Measurements from ENCODE around the gene RPLP2.

Gene RPLP2

GRCh38 chr11:789943-790342 lies 19.8 kb upstream of the RPLP2 start, which contains the start of gene CEND1 (continued):
- no peak for TF ChIP-seq ZNF18 (tag by site-specific recombination; IDR thresholded peaks at IDR 0.05)
- no peak for TF ChIP-seq ZNF423 (tag by site-specific recombination; IDR thresholded peaks at IDR 0.05)
- TF ChIP-seq KLF7 (tag by site-specific recombination; IDR thresholded peaks at IDR 0.05; ENCODE audit: borderline replicate concordance) = peak; percentile 27; the same call in 1 of the 2 replicates
- TF ChIP-seq TCF7L2 (IDR thresholded peaks at IDR 0.05; ENCODE audit: borderline replicate concordance, low read depth, low read length) = no peak
- TF ChIP-seq ZNF184 (tag by site-specific recombination; IDR thresholded peaks at IDR 0.05) = no peak
- peak; percentile 75 for TF ChIP-seq SP3 (tag by site-specific recombination; IDR thresholded peaks at IDR 0.05)
- TF ChIP-seq ZNF404 (tag by site-specific recombination; IDR thresholded peaks at IDR 0.05) = no peak
- TF ChIP-seq ZNF394 (tag by site-specific recombination; IDR thresholded peaks at IDR 0.05; ENCODE audit: borderline replicate concordance) = no peak
- TF ChIP-seq KLF8 (tag by site-specific recombination; IDR thresholded peaks at IDR 0.05) = peak; percentile 83
- TF ChIP-seq ZNF596 (tag by site-specific recombination; IDR thresholded peaks at IDR 0.05) = no peak
- TF ChIP-seq KLF1 (tag by site-specific recombination; IDR thresholded peaks at IDR 0.05) = peak; percentile 47; the same call in 1 of the 2 replicates
- TF ChIP-seq ZNF23 (tag by site-specific recombination; IDR thresholded peaks at IDR 0.05; ENCODE audit: borderline replicate concordance) = no peak
- no peak for TF ChIP-seq ZBTB49 (tag by site-specific recombination; IDR thresholded peaks at IDR 0.05; ENCODE audit: low read depth)

- Histone ChIP-seq H3K36me3 (ENCODE audit: control insufficient read depth in 2 of 2, insufficient read depth in 1 of 2, low read length in 2 of 2) (peaks cover 0 to 41% of the 10 kb centered on the region in 2 experiments; a peak in 1 of 3 replicates), H3K9me3 (ENCODE audit: control insufficient read depth, insufficient read depth, low read depth, low read length) (no peaks in the 10 kb centered on the region), H3K4me3 (ENCODE audit: low read depth, low read length) (no peak overlapping the region), H3K4me1 (ENCODE audit: control insufficient read depth, insufficient read depth, low read length) (peaks cover 3% of the 10 kb centered on the region), H3K27ac (ENCODE audit: extremely low read depth, low read depth, low read length) (no peak overlapping the region)
- POLR2A ChIA-PET = interaction anchor here (0.5 to 2.2 kb wide), 7 partner anchors 14 to 105 kb away, joined by 3 to 11 read pairs (median 5); partner anchors contain the start of genes CRACR2B, GATD1, PNPLA2 and TMEM80
- CTCF ChIA-PET = interaction anchor here (0.7 kb wide), 1 partner anchor 257 kb away, joined by 4 read pairs; no protein-coding TSS in a partner anchor
- peak; percentile 75 for TF ChIP-seq ZSCAN4 (tag by site-specific recombination; IDR thresholded peaks at IDR 0.05)
- TF ChIP-seq ZSCAN23 (tag by site-specific recombination; IDR thresholded peaks at IDR 0.05) = no peak
- TF ChIP-seq ZNF624 (tag by site-specific recombination; IDR thresholded peaks at IDR 0.05) = no peak
- TF ChIP-seq SALL2 (tag by site-specific recombination; IDR thresholded peaks at IDR 0.05; ENCODE audit: borderline replicate concordance) = no peak
- no peak for TF ChIP-seq IKZF3 (tag by site-specific recombination; IDR thresholded peaks at IDR 0.05)
- no peak for TF ChIP-seq ZBTB1 (tag by site-specific recombination; IDR thresholded peaks at IDR 0.05)
- TF ChIP-seq ZNF350 (tag by site-specific recombination; IDR thresholded peaks at IDR 0.05) = no peak
- peak; percentile 39; the same call in 1 of the 2 replicates for TF ChIP-seq KLF10 (tag by site-specific recombination; IDR thresholded peaks at IDR 0.05)
- TF ChIP-seq BCL11B (tag by site-specific recombination; IDR thresholded peaks at IDR 0.05; ENCODE audit: low read depth) = peak; percentile 51; the same call in 1 of the 2 replicates
- TF ChIP-seq ZNF76 (tag by site-specific recombination; IDR thresholded peaks at IDR 0.05; ENCODE audit: borderline replicate concordance, low read depth) = no peak
- no peak for TF ChIP-seq ZNF335 (tag by site-specific recombination; conservative IDR thresholded peaks at IDR 0.05)
- TF ChIP-seq SP3 (tag by site-specific recombination; IDR thresholded peaks at IDR 0.05) = peak; percentile 48
- TF ChIP-seq KLF9 (tag by site-specific recombination; IDR thresholded peaks at IDR 0.05; ENCODE audit: low read depth) = peak; percentile 48; the same call in 1 of the 2 replicates
- 0 out of 2 replicates have a peak, but pooled peaks have one; percentile 20 for TF ChIP-seq ZBTB48 (tag by site-specific recombination; IDR thresholded peaks at IDR 0.05)
- TF ChIP-seq ZBTB7A (tag by site-specific recombination; IDR thresholded peaks at IDR 0.05; ENCODE audit: low read depth) = peak; percentile 38; the same call in 1 of the 2 replicates
- TF ChIP-seq REPIN1 (tag by site-specific recombination; IDR thresholded peaks at IDR 0.05; ENCODE audit: low read depth) = no peak
- TF ChIP-seq ZNF600 (tag by site-specific recombination; IDR thresholded peaks at IDR 0.05) = 0 out of 2 replicates have a peak, but pooled peaks have one; percentile 24
- peak; percentile 77 for TF ChIP-seq OSR2 (tag by site-specific recombination; IDR thresholded peaks at IDR 0.05)
- no peak for TF ChIP-seq ZNF341 (tag by site-specific recombination; IDR thresholded peaks at IDR 0.05; ENCODE audit: low read depth)
- TF ChIP-seq KLF8 (tag by site-specific recombination; IDR thresholded peaks at IDR 0.05) = peak; percentile 39; the same call in 1 of the 2 replicates
- peak; percentile 34 for TF ChIP-seq KLF1 (tag by site-specific recombination; IDR thresholded peaks at IDR 0.05)
- no peak for TF ChIP-seq ZNF214 (tag by site-specific recombination; IDR thresholded peaks at IDR 0.05; ENCODE audit: borderline replicate concordance)
Measured at GRCh38 chr11:790721-791564, 18.8 kb upstream of the RPLP2 start.

Measured in HEK293 (cell line).